Body of pancreas (tissue), 4 donors: ENCODE measurements around the gene CRYM. TPM values are rescaled to one million over a fixed set of nuclear protein-coding genes. Genes with fewer than 3 reads are reported as not detected.

Experiments
- ATAC-seq: fragments of 150-250 bp; one replicate; pipeline ENCODE4 v1.9.1; 2016
- DNase-seq, 4 donors: peaks; one replicate each; pipeline ENCODE4 v3.0.0-alpha.2; 2019
- H3K27ac ChIP-seq, 4 donors: fragments of 200-600 bp; sonication (generic); 1 replicate in 3 of 4; 2 replicates in 1 of 4; pipeline versions ENCODE4 v1.5.1 to v1.6.1; 2016 to 2019; ENCODE audit warnings: mild to moderate bottlenecking in 1 of 4, mixed read lengths in 1 of 4, moderate library complexity in 1 of 4
- H3K27me3 ChIP-seq, 2 donors: fragments of 200-600 bp; sonication (generic); one replicate each; pipeline ENCODE4 v1.6.0; 2016; ENCODE audit warnings: mild to moderate bottlenecking in 1 of 2
- H3K36me3 ChIP-seq, 2 donors: fragments of 200-600 bp; sonication (generic); replicated peaks in 1 of 2; 2 replicates each; pipeline ENCODE4 v1.5.1; 2016; ENCODE audit warnings: low read depth in 2 of 2; ENCODE audit not compliant: insufficient read depth in 1 of 2
- H3K4me1 ChIP-seq: fragments of 200-600 bp; sonication (generic); one replicate; pipeline ENCODE4 v1.6.0; 2016
- H3K4me3 ChIP-seq, 2 donors: fragments of 200-600 bp; sonication (generic); 1 replicate in 1 of 2; 2 replicates in 1 of 2; pipeline ENCODE4 v1.5.1; 2016 to 2019
- H3K9me3 ChIP-seq, 3 donors: fragments of 200-600 bp; sonication (generic); 1 replicate in 2 of 3; 2 replicates in 1 of 3; pipeline ENCODE4 v1.5.1; 2016
- POLR2A ChIP-seq, 3 donors: fragments of 450-650 bp; IDR thresholded peaks; one replicate each; pipeline ENCODE4 v1.6.1; 2016; ENCODE audit warnings: antibody characterized with exemption in 3 of 3, mild to moderate bottlenecking in 2 of 3
- WGBS, 2 donors: methylation state at CpG; one replicate each; pipeline ENCODE4 v1.1.5; 2017; 5-methylcytosine and 5-hydroxymethylcytosine counted together
- intact Hi-C: fragments of 100-400 bp; cut with DNase I; formaldehyde crosslinking; loops from one replicate; pipeline ENCODE4 v1.15.1; 2023
- total RNA-seq, 2 donors: library from RNA; depleted of rRNA; stranded (reverse); fragments of >200 nt; gene quantifications; one replicate each; pipeline ENCODE4 v1.1.0, GENCODE V29; 2016
- TF ChIP-seq, protein P1 (sequence below), 7 experiments: fragments of 450-650 bp in 4 of 7; fragments of 200-600 bp in 3 of 7; sonication (generic) in 3 of 7; IDR thresholded peaks; one replicate each; pipeline ENCODE4 v1.5.1; 2016 to 2019; ENCODE audit warnings: antibody characterized with exemption in 7 of 7

CRYM gene
- total RNA-seq, 2 donors from 2014 or later: 0.78 TPM; not detected in 1

DNA sequence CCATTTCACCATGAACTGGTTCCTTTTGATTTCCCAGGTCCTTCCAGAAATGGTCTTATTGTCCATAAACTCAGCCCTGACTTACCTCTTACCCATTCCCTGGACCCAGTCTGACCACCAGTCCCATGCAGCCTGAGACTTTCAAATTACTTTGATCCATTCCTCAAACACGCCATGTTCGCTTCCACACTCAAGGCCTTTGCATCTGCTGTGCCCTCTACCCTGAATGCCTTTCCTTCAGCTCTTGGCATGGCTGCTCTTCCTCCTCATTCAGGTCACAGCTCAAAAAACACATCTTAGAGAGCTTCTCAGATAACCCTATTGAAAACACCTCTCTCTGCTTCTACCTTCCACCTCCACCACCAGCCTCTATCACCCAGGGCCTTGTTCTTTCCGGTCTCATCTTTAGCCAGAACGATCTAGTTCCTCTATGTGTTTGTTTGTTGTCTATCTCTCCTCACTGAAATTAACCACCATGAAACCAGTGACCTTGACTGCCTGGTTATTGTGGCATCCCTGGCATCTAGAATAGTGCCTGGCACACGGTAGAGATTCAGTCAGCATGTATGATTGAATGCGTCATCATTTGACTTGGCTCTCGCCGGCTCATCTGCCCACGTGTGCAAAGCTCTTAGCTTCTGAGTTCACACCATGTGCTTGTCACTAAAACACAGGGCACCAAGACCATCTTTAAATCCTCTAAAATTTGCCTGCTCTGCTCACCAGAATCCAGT, 12.8 kb downstream of the CRYM start:
- ATAC-seq: no peak
- H3K27me3 ChIP-seq: no peaks in the 10 kb centered on the region

DNA sequence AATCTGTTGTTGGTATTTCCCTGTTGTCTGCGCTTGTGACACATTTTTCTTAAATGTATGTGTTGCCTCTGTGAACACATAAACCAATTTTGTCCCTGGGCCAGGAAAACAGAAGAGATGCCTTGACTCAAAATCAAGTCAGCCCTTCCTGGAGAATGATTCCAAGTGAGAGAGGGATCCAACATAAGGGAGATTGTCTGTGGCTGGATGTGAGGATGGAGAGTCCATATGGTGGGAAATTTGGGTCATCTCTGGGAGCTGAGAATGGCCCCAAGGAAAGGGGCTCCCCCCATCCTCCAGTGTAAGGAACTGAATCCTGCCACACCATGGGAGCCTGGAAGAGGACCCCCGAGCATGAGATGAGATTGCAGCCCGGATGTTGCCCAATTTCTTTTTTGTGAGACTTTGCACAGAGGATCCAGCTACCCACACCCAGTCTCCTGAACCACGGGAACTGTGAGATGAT, 13.5 kb downstream of the CRYM start:
- H3K9me3 ChIP-seq: no peaks in the 10 kb centered on the region
- H3K4me1 ChIP-seq: peaks cover 10% of the 10 kb centered on the region
- H3K36me3 ChIP-seq: no peaks in the 10 kb centered on the region
- no peaks in the 10 kb centered on the region for H3K27me3 ChIP-seq
- no peak overlapping the region for H3K4me3 ChIP-seq
- intact Hi-C loops: no loop called here
- DNase-seq (no peak), ATAC-seq (no peak)
- TF ChIP-seq, protein P1, sequence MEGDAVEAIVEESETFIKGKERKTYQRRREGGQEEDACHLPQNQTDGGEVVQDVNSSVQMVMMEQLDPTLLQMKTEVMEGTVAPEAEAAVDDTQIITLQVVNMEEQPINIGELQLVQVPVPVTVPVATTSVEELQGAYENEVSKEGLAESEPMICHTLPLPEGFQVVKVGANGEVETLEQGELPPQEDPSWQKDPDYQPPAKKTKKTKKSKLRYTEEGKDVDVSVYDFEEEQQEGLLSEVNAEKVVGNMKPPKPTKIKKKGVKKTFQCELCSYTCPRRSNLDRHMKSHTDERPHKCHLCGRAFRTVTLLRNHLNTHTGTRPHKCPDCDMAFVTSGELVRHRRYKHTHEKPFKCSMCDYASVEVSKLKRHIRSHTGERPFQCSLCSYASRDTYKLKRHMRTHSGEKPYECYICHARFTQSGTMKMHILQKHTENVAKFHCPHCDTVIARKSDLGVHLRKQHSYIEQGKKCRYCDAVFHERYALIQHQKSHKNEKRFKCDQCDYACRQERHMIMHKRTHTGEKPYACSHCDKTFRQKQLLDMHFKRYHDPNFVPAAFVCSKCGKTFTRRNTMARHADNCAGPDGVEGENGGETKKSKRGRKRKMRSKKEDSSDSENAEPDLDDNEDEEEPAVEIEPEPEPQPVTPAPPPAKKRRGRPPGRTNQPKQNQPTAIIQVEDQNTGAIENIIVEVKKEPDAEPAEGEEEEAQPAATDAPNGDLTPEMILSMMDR (IDR thresholded peaks at IDR 0.05): no peak
- no peak for TF ChIP-seq POLR2A (IDR thresholded peaks at IDR 0.05)
- H3K27ac ChIP-seq: no peak overlapping the region
- WGBS, 2 donors: 64 to 70% methylated on average over 4 of the region's 4 CpGs

More for the DNA sequence above, 12.8 kb downstream of the CRYM start:
- TF ChIP-seq POLR2A (IDR thresholded peaks at IDR 0.05): no peak
- TF ChIP-seq, protein P1 (IDR thresholded peaks at IDR 0.05): no peak
- no peak overlapping the region for H3K27ac ChIP-seq
- no peaks in the 10 kb centered on the region for H3K36me3 ChIP-seq
- no peak for DNase-seq
- WGBS, 2 donors: 80 to 85% methylated on average over 9 of the region's 9 CpGs
- H3K4me1 ChIP-seq: peaks cover 10% of the 10 kb centered on the region
- H3K9me3 ChIP-seq: no peaks in the 10 kb centered on the region
- intact Hi-C loops: no loop called here
- no peak overlapping the region for H3K4me3 ChIP-seq

DNA sequence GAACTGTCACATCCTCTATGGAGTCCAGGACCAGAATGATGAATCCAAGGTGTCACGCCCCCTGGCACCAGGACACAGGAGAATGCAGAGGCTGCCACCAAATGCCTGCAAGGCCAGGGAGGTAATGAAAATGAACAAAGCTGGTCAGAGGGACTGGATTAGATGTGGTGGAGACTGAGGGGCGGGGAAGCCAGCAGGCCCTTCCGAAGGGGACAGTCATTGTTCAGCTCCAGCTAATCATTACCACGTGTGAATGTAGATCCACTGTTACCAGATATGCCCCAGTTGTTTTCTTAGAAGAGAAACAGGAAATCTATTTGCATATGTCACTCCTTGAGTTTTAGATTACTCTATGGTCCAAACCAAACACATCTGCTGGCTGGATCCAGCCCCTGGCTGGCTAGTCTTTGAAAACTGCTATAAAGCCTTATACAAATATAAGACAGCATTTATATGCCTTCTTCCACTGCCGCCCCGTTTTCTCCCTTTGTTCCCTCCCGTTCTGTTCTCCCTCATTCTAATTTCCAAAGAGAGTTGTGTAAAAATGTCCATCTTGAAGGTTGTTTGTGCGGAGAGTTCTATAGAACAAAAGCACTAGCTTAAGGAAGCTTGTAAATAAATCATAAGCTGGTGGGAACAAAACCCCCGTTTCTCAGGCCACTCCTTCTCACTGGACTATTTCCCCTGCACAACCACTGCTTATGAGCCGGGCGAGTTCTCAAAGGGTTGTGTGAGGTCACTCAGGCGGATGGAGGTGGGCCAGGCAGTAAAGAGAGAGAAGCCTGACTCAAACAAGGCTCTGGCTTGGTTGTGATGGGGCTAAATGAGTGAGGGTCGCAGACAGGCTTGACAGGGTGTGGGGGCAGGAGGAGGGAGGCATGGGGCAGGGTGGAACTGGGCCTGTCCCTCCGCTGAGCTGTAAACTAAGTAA, 14.2 kb downstream of the CRYM start:
- peaks cover 10% of the 10 kb centered on the region for H3K4me1 ChIP-seq
- no peak overlapping the region for H3K4me3 ChIP-seq
- H3K36me3 ChIP-seq: no peaks in the 10 kb centered on the region
- H3K9me3 ChIP-seq: no peaks in the 10 kb centered on the region
- ATAC-seq: no peak
- intact Hi-C loops: no loop called here
- 52 to 54% methylated on average over 14 of the region's 14 CpGs for WGBS, 2 donors
- no peak for DNase-seq
- no peaks in the 10 kb centered on the region for H3K27me3 ChIP-seq
- TF ChIP-seq, protein P1 (IDR thresholded peaks at IDR 0.05): no peak
- TF ChIP-seq POLR2A (IDR thresholded peaks at IDR 0.05): no peak
- H3K27ac ChIP-seq: no peak overlapping the region

DNA sequence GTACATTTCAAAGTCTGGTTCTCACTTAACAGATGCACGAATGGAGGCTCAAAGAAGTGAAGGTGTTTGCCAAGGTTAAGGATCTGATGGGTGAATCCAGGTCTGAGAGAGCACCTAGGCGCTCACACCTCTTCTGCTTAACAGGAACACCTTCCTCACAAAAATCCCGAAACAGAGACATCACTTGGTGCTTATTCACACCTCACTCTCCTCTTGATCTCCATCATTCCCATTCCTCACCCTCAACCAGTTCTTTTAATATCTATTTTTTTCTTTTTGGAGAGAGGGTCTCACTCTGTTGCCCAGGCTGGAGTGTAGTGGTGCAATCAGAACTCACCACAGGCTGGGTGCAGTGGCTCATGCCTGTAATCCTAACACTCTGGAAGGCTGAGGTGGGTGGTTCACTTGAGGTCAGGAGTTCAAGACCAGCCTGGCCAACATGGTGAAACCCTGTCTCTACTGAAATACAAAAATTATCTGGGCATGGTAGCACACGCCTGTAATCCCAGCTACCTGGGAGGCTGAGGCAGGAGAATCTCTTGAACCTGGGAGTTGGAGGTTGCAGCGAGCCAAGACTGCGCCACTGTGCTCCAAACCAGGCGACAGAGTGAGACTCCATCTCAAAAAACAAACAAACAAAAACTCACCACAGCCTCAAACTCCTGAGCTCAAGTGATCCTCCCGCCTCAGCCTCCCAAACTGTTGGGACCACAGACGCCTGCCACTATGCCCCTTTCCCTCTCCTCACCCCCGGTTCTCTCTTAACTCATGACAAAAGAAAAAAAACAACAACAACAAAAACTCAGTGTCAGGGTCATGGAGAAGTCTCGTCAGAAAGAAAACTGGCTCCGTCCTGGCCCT, 15.1 kb downstream of the CRYM start:
- no peak for ATAC-seq
- Histone ChIP-seq H3K4me1 (peaks cover 10% of the 10 kb centered on the region), H3K27me3 (no peaks in the 10 kb centered on the region), H3K27ac (no peak overlapping the region), H3K9me3 (no peaks in the 10 kb centered on the region), H3K36me3 (no peaks in the 10 kb centered on the region), H3K4me3 (no peak overlapping the region)
- DNase-seq: no peak
- intact Hi-C loops: no loop called here
- 72 to 79% methylated on average over 12 of the region's 12 CpGs for WGBS, 2 donors
- TF ChIP-seq, protein P1 (IDR thresholded peaks at IDR 0.05): no peak
- no peak for TF ChIP-seq POLR2A (IDR thresholded peaks at IDR 0.05)
